ENCODE measurements around the gene KICS2.

Gene KICS2

GRCh38 chr12:64173456-64173855, 48.6 kb downstream of the KICS2 start:
- DNase-seq (ENCODE audit: low read depth) = no peak
